HG02678 (cell line): ENCODE results near the gene ZNF532.

Source experiments
- ATAC-seq: cut with Tn5 transposase; IDR thresholded peaks from one replicate; pipeline ENCODE4 v1.9.1; 2021; ENCODE audit warnings: mild to moderate bottlenecking, moderate library complexity; ENCODE audit not compliant: unreplicated experiment

The ZNF532 gene

GRCh38 chr18:58870130-58870529 is 5.5 kb downstream of the ZNF532 start:
- no peak for ATAC-seq

GRCh38 chr18:58870621-58871020 is 5.9 kb downstream of the ZNF532 start:
- no peak for ATAC-seq

GRCh38 chr18:58871514-58872420 is 7.1 kb downstream of the ZNF532 start:
- no peak for ATAC-seq

GRCh38 chr18:58878640-58879039 is 14.0 kb downstream of the ZNF532 start:
- no peak for ATAC-seq

- no peak for ATAC-seq
Measured at GRCh38 chr18:58881477-58881876, 16.8 kb downstream of the ZNF532 start.

- no peak for ATAC-seq
Measured at GRCh38 chr18:58882044-58882443, 17.4 kb downstream of the ZNF532 start.

- ATAC-seq: no peak
Measured at GRCh38 chr18:58882686-58883085, 18.0 kb downstream of the ZNF532 start.

- no peak for ATAC-seq
Measured at GRCh38 chr18:58884680-58885079, 20.0 kb downstream of the ZNF532 start.

GRCh38 chr18:58886431-58886830 is 21.8 kb downstream of the ZNF532 start:
- ATAC-seq: no peak

GRCh38 chr18:58886864-58887612 is 22.4 kb downstream of the ZNF532 start:
- ATAC-seq: peak; percentile 16

- peak; percentile 88 for ATAC-seq
Measured at GRCh38 chr18:58887613-58887963, 22.9 kb downstream of the ZNF532 start.

- no peak for ATAC-seq
Measured at GRCh38 chr18:58891776-58892175, 27.1 kb downstream of the ZNF532 start.

- ATAC-seq: no peak
Measured at GRCh38 chr18:58892488-58892887, 27.8 kb downstream of the ZNF532 start.

GRCh38 chr18:58893388-58894099 is 28.9 kb downstream of the ZNF532 start:
- no peak for ATAC-seq

GRCh38 chr18:58894930-58895329 is 30.3 kb downstream of the ZNF532 start:
- ATAC-seq: no peak

GRCh38 chr18:58895385-58895784 is 30.7 kb downstream of the ZNF532 start:
- no peak for ATAC-seq

GRCh38 chr18:58896268-58896667 is 31.6 kb downstream of the ZNF532 start:
- peak; percentile 93 for ATAC-seq

- no peak for ATAC-seq
Measured at GRCh38 chr18:58896734-58897508, 32.2 kb downstream of the ZNF532 start.

GRCh38 chr18:58898010-58898799 is 33.5 kb downstream of the ZNF532 start:
- no peak for ATAC-seq
